Stomach (tissue), 4 donors: ENCODE data around the gene RYR1.

ENCODE experiments used
- CTCF ChIP-seq, 7 experiments: fragments of 450-650 bp in 4 of 7; fragments of 200-600 bp in 3 of 7; sonication (generic) in 3 of 7; IDR thresholded peaks; one replicate each; pipeline ENCODE4 v1.5.1; 2016 to 2019; ENCODE audit warnings: antibody characterized with exemption in 7 of 7, control low read depth in 2 of 7, mild to moderate bottlenecking in 1 of 7
- EP300 ChIP-seq: sonication (generic); formaldehyde crosslinking; IDR thresholded peaks from one replicate; pipeline ENCODE4 v1.6.1; 2017; ENCODE audit warnings: antibody characterized with exemption
- POLR2AphosphoS5 ChIP-seq, 3 donors: sonication (generic); formaldehyde crosslinking; IDR thresholded peaks; one replicate each; pipeline ENCODE4 v1.6.1; 2016; ENCODE audit warnings: antibody characterized with exemption in 3 of 3

GRCh38 chr19:38470788-38471480, 37.4 kb downstream of the RYR1 start:
- TF ChIP-seq EP300 (no peak), CTCF (IDR thresholded peaks at IDR 0.05) (no peak), POLR2AphosphoS5 (IDR thresholded peaks at IDR 0.05) (no peak)
